Upper lobe of left lung (tissue), 6 donors: Measurements from ENCODE around the gene PSD2. TPM values are rescaled to one million over a fixed set of nuclear protein-coding genes. Genes with fewer than 3 reads are reported as not detected.

Source experiments
- ATAC-seq, 2 donors: fragments of 200-7000 bp; cut with Tn5 transposase; one replicate each; pipeline ENCODE4 v1.9.1; 2022; ENCODE audit warnings: mild to moderate bottlenecking in 2 of 2, moderate library complexity in 2 of 2; ENCODE audit not compliant: low FRiP score in 2 of 2
- DNase-seq, 2 donors: peaks; one replicate each; pipeline ENCODE4 v3.0.0-alpha.2; 2019 to 2020
- H3K27ac ChIP-seq, 4 donors: fragments of 200-600 bp; sonication (generic); one replicate each; pipeline ENCODE4 v1.5.1; 2016 to 2019
- H3K27me3 ChIP-seq, 4 donors: fragments of 200-600 bp; sonication (generic); one replicate each; pipeline ENCODE4 v1.5.1; 2017 to 2019
- H3K36me3 ChIP-seq, 4 donors: fragments of 200-600 bp; sonication (generic); one replicate each; pipeline ENCODE4 v1.5.1; 2016 to 2019
- H3K4me1 ChIP-seq, 4 donors: fragments of 200-600 bp; sonication (generic); one replicate each; pipeline ENCODE4 v1.5.1; 2018 to 2019
- H3K4me3 ChIP-seq, 4 donors: fragments of 200-600 bp; sonication (generic); one replicate each; pipeline ENCODE4 v1.5.1; 2017 to 2019; ENCODE audit warnings: mild to moderate bottlenecking in 2 of 4, moderate library complexity in 1 of 4
- H3K9me3 ChIP-seq, 4 donors: fragments of 200-600 bp; sonication (generic); one replicate each; pipeline ENCODE4 v1.5.1; 2018 to 2019
- EP300 ChIP-seq, 4 donors: sonication (generic); formaldehyde crosslinking; IDR thresholded peaks; one replicate each; pipeline ENCODE4 v1.5.1; 2017; ENCODE audit warnings: antibody characterized with exemption in 4 of 4, control low read depth in 2 of 4
- POLR2A ChIP-seq, 4 donors: fragments of 450-650 bp; IDR thresholded peaks; one replicate each; pipeline ENCODE4 v1.5.1; 2016 to 2017; ENCODE audit warnings: antibody characterized with exemption in 4 of 4, mild to moderate bottlenecking in 2 of 4
- POLR2AphosphoS5 ChIP-seq, 2 donors: sonication (generic); formaldehyde crosslinking; IDR thresholded peaks; one replicate each; pipeline ENCODE4 v1.5.1; 2017; ENCODE audit warnings: antibody characterized with exemption in 2 of 2
- WGBS, 2 donors: methylation state at CpG; one replicate each; pipeline ENCODE4 v1.1.5; 2017 to 2018; 5-methylcytosine and 5-hydroxymethylcytosine counted together
- total RNA-seq, 6 donors: library from RNA; depleted of rRNA in 4 of 6; stranded (reverse); fragments of >200 nt in 4 of 6; gene quantifications; one replicate each; pipeline versions ENCODE4 v1.1.0 to v1.2.1, GENCODE V29; 2016 to 2021
- TF ChIP-seq, protein P1 (sequence below), 6 experiments: fragments of 450-650 bp in 4 of 6; fragments of 200-600 bp in 2 of 6; sonication (generic) in 2 of 6; IDR thresholded peaks; one replicate each; pipeline ENCODE4 v1.5.1; 2016 to 2019; ENCODE audit warnings: antibody characterized with exemption in 6 of 6
- donor health status: DM: no; HTN: no; CAD: no; lungs with moderate emphysema.
- donor health status: DM: no; HTN: yes; CAD: no; lungs with severe emphysema.

Gene PSD2
- total RNA-seq, 6 donors from 2014 or later = 0.10 to 0.15 (median 0.11) TPM; not detected in 3

GRCh38 chr5:139831624-139832023, 36.0 kb downstream of the PSD2 start:
- H3K36me3 ChIP-seq = no peaks in the 10 kb centered on the region
- no peak for DNase-seq
- ATAC-seq = no peak
- H3K27ac ChIP-seq = no peak overlapping the region
- 60 to 61% methylated on average over 3 of the region's 3 CpGs for WGBS, 2 donors
- no peaks in the 10 kb centered on the region for H3K27me3 ChIP-seq
- no peak overlapping the region for H3K4me3 ChIP-seq
- H3K9me3 ChIP-seq = no peaks in the 10 kb centered on the region
- TF ChIP-seq POLR2A (IDR thresholded peaks at IDR 0.05) = no peak
- no peak for TF ChIP-seq EP300 (IDR thresholded peaks at IDR 0.05)
- TF ChIP-seq POLR2AphosphoS5 (IDR thresholded peaks at IDR 0.05) = no peak
- TF ChIP-seq, protein P1, sequence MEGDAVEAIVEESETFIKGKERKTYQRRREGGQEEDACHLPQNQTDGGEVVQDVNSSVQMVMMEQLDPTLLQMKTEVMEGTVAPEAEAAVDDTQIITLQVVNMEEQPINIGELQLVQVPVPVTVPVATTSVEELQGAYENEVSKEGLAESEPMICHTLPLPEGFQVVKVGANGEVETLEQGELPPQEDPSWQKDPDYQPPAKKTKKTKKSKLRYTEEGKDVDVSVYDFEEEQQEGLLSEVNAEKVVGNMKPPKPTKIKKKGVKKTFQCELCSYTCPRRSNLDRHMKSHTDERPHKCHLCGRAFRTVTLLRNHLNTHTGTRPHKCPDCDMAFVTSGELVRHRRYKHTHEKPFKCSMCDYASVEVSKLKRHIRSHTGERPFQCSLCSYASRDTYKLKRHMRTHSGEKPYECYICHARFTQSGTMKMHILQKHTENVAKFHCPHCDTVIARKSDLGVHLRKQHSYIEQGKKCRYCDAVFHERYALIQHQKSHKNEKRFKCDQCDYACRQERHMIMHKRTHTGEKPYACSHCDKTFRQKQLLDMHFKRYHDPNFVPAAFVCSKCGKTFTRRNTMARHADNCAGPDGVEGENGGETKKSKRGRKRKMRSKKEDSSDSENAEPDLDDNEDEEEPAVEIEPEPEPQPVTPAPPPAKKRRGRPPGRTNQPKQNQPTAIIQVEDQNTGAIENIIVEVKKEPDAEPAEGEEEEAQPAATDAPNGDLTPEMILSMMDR (IDR thresholded peaks at IDR 0.05) = no peak
- no peaks in the 10 kb centered on the region for H3K4me1 ChIP-seq

DNA sequence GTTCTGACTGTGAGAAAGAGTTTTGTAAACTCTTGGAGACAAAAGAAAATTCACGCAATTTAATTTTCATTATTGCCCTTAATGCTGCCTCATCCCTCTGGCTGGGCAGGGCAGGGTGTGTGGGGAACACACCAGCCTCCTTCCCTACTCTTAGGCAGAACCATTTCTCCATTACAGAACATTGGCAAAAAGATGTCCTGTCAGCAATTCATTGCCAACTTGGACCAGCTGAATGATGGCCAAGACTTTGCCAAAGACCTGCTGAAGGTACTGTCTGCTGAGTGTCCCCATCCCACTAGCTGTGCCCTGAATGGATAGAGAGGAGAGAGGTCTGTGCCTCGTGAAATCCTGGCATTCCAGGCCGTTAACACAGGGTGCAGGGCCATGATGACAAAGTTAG, 37.9 kb downstream of the PSD2 start:
- no peaks in the 10 kb centered on the region for H3K4me1 ChIP-seq
- H3K27me3 ChIP-seq = no peaks in the 10 kb centered on the region
- H3K9me3 ChIP-seq = no peaks in the 10 kb centered on the region
- H3K27ac ChIP-seq = no peak overlapping the region
- WGBS, 2 donors = 72 to 76% methylated on average over 3 of the region's 3 CpGs
- ATAC-seq (no peak), DNase-seq (no peak)
- TF ChIP-seq, protein P1 (IDR thresholded peaks at IDR 0.05) = no peak
- TF ChIP-seq EP300 (IDR thresholded peaks at IDR 0.05) = no peak
- TF ChIP-seq POLR2AphosphoS5 (IDR thresholded peaks at IDR 0.05) = no peak
- TF ChIP-seq POLR2A (IDR thresholded peaks at IDR 0.05) = no peak
- H3K4me3 ChIP-seq = no peak overlapping the region
- no peaks in the 10 kb centered on the region for H3K36me3 ChIP-seq

DNA sequence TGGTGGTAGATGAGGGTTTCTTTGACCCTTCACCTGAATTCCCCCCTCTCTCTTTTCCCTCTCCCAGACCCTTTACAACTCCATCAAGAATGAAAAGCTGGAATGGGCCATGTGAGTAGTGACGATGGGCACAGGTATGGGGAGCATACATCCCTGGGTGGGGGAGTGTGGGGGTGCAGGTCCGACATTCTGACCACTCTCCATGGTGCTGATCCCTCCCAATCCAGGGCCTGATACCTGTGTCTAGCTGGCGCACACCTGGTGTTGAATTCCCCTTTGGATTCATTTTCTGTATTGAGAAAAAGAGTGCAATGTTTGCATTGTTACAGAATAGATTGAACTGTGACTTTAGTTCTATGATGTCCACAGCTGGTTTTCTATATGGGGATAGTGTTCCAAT, 40.0 kb downstream of the PSD2 start:
- 45 to 58% methylated on average over 2 to 3 of the region's 3 CpGs for WGBS, 2 donors
- H3K9me3 ChIP-seq = no peaks in the 10 kb centered on the region
- no peaks in the 10 kb centered on the region for H3K27me3 ChIP-seq
- H3K4me3 ChIP-seq = no peak overlapping the region
- TF ChIP-seq EP300 (IDR thresholded peaks at IDR 0.05) = no peak
- TF ChIP-seq, protein P1 (IDR thresholded peaks at IDR 0.05) = no peak
- TF ChIP-seq POLR2AphosphoS5 (IDR thresholded peaks at IDR 0.05) = no peak
- no peak for TF ChIP-seq POLR2A (IDR thresholded peaks at IDR 0.05)
- no peaks in the 10 kb centered on the region for H3K4me1 ChIP-seq
- H3K36me3 ChIP-seq = no peaks in the 10 kb centered on the region
- ATAC-seq (no peak), DNase-seq (no peak)
- H3K27ac ChIP-seq = no peak overlapping the region

- ATAC-seq (no peak), DNase-seq (no peak)
- Histone ChIP-seq H3K27ac (no peak overlapping the region), H3K27me3 (no peaks in the 10 kb centered on the region), H3K36me3 (no peaks in the 10 kb centered on the region), H3K4me3 (no peak overlapping the region), H3K9me3 (no peaks in the 10 kb centered on the region), H3K4me1 (no peaks in the 10 kb centered on the region)
- no peak for TF ChIP-seq EP300 (IDR thresholded peaks at IDR 0.05)
- WGBS, 2 donors = 94 to 95% methylated on average over 22 of the region's 22 CpGs
Measured at GRCh38 chr5:139836469-139837208, 41.0 kb downstream of the PSD2 start.

DNA sequence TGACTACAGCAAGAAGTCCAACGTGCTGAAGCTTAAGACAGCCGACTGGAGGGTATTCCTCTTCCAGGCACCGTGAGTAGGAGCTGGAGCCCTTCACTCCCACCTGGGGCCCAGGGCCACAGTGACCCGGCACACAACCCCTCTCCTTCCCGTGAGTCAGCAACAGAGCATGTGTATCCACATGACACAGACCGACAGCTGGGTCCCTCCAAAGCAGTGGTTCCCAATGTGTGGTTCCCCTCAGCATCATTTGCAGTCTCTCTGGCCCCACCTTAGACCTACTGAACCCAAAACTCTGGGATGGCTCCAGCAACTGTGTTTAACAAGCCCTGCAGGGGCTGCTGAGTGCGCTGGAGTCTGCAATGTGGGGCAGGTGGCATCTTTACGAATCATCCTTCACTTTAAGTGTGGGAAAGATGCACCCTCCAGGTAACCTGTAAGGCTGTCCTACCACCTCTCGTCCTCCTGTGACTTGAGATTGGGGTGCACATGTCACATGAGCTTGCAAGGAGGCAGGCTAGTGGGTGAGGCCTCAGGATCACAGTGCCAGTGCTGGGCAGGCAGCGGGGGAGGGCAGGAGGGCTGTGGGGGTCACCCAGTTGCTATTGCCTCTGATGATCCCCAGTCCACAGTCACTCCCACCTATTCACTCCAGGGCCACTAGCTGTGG, 42.2 kb downstream of the PSD2 start:
- no peak for DNase-seq
- no peaks in the 10 kb centered on the region for H3K9me3 ChIP-seq
- H3K27ac ChIP-seq = no peak overlapping the region
- no peaks in the 10 kb centered on the region for H3K27me3 ChIP-seq
- H3K4me3 ChIP-seq = no peak overlapping the region
- 87 to 88% methylated on average over 10 of the region's 10 CpGs for WGBS, 2 donors
- no peaks in the 10 kb centered on the region for H3K4me1 ChIP-seq
- no peak for TF ChIP-seq POLR2AphosphoS5 (IDR thresholded peaks at IDR 0.05)
- H3K36me3 ChIP-seq = no peaks in the 10 kb centered on the region
- ATAC-seq = no peak
